IPS-NIHi11 (cell line): ENCODE measurements around the gene SERPING1.
"Not testable (repeated sequence)": the region's sequence is repeated elsewhere in the genome, so short reads cannot be mapped to it uniquely, and the experiment has no call there.

Experiments
- DNase-seq: peaks from one replicate; pipeline ENCODE4 v3.0.0; 2012; ENCODE audit warnings: mixed read lengths, low spot score

The SERPING1 gene

DNA sequence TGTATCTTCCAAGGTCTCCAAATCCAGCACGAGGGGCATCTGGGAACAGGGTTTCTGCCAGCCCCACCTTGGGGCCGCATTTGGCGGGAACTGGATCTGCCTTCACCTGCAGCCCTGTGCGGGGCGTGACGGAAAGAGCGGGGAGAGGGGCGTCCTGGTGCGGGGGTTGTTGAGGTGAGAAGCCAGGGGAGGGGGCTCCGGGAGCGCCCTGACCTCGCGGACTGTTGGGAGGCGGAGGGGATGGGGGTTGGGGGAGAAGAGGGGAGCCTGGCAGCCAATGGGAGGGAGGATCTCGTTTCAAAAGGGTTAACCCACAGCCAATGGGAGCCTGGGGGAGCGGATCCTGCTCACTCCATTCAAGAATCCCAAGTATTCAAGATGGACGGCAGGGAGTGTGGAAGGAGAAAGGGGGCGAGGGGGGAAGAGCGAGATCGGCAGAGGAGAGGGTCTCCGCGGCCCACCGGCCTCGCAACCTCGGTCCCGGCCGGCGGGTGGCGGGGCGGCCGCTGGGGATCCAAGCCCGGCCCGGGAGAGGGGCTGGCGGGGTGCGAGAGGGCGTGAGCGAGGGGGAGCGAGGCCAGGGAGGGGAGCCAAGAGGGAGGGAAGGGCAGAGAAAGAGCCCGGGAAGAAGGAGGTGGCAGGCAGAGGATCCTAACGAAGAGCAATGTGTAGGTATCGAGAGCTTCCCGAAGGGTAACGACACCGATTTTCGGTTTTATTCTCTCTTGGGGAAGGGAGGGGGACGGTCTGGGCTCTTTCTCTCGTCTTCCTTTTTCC is 40.7 kb downstream of the SERPING1 start:
- DNase-seq = peak; percentile 97

- no peak for DNase-seq
Measured at GRCh38 chr11:57638811-57639320, 41.4 kb downstream of the SERPING1 start.

- peak; percentile 81 for DNase-seq
Measured at GRCh38 chr11:57639321-57640067, 42.0 kb downstream of the SERPING1 start.

DNA sequence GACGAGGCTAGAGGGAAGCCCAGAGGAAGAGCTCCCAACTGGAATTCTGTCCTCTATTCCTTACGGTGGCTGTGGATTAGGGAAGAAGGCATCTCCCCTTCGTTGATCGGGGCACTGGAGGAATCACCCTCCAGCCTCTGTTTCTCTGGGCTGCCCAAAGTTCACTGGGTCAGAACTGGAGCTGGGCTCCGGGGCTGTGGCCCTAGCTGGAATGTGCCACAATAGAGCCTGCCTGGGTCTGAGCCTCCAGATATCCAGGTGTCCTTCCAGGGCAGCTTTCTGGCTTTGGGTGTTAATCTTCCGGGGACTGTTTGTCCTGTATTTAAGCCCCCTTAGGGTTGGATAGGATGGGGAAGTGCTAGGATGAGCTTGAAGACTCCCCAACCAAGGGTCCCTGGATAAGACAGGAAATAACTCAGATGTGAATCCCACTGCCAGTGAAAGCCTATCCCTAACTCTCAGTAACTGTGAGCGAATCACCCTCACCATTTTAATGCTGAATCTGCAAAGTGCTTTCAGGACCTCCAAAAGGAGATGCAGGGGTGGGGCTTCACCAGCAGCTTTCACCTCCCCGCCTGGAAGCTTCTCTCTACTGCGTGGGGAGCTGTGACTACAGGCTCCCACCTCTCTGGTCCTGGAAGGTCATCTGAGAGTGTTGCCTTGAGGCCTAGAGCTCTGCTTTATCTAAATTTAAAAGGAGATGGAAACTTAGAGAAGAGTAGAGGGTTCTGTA is 42.7 kb downstream of the SERPING1 start:
- no peak for DNase-seq

GRCh38 chr11:57641011-57641807 is 43.7 kb downstream of the SERPING1 start:
- no peak for DNase-seq

GRCh38 chr11:57643802-57644201 is 46.3 kb downstream of the SERPING1 start:
- DNase-seq = no peak

GRCh38 chr11:57644748-57645688 is 47.5 kb downstream of the SERPING1 start:
- DNase-seq = peak; percentile 52

- DNase-seq = no peak
Measured at GRCh38 chr11:57645689-57646085, 48.2 kb downstream of the SERPING1 start.

DNA sequence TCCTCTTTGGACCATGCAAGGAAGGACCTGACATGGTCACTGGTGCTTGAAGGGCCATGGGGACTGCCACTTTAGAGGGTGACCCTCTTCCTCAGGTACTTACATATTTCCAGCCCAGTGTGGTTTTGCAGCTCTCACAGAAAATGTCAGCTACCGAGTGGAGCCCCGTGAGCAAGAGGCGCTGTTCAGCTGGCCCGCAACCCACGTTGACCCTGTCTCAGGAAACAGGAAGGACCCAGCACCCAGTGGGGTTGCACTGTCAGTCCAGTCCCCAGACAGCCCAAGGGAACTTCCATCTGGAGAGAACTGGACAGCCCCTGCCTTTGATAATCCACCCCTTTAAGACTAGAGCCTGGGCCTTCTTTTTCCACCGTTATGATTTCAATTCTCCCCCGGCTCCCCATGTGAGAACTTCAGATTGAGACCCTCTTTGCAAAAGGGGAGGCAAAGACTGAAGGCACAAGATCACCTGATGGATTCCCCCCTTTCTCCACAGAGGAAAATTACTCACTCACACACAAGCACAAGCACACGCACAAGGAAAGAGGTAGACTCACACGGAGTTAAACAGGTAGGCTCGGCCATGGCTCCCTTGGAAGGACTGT is 48.8 kb downstream of the SERPING1 start:
- no peak for DNase-seq

DNA sequence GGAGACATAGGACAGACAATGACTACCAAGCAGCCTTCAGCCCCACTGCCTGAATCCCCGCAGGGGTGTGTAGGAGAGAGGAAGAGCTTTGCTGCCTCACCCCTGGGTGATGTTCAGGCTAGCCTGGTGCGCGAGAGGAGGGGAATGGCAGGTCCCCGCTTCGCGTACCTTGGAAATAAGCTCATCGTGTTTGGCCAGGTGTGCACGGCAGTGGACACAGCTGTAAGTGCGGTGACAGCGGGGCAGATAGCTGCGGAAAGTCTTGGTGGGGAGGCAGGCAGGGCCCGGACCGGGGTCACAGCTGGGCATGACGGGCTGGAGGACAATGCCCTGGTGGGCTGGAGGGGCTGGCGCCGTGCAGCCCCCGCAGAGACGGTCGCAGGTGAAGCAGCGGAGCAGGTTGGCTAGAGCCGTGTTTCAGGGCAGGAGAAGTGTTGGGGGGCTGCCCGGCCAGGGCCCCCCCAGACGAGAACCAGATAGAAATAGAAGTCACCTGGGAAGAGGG is 49.4 kb downstream of the SERPING1 start:
- peak; percentile 27 for DNase-seq

- no peak for DNase-seq
Measured at GRCh38 chr11:57647372-57647771, 49.9 kb downstream of the SERPING1 start.

GRCh38 chr11:57647960-57648800 is 50.7 kb downstream of the SERPING1 start:
- DNase-seq = no peak

GRCh38 chr11:57648801-57649735 is 51.6 kb downstream of the SERPING1 start:
- no peak for DNase-seq

DNA sequence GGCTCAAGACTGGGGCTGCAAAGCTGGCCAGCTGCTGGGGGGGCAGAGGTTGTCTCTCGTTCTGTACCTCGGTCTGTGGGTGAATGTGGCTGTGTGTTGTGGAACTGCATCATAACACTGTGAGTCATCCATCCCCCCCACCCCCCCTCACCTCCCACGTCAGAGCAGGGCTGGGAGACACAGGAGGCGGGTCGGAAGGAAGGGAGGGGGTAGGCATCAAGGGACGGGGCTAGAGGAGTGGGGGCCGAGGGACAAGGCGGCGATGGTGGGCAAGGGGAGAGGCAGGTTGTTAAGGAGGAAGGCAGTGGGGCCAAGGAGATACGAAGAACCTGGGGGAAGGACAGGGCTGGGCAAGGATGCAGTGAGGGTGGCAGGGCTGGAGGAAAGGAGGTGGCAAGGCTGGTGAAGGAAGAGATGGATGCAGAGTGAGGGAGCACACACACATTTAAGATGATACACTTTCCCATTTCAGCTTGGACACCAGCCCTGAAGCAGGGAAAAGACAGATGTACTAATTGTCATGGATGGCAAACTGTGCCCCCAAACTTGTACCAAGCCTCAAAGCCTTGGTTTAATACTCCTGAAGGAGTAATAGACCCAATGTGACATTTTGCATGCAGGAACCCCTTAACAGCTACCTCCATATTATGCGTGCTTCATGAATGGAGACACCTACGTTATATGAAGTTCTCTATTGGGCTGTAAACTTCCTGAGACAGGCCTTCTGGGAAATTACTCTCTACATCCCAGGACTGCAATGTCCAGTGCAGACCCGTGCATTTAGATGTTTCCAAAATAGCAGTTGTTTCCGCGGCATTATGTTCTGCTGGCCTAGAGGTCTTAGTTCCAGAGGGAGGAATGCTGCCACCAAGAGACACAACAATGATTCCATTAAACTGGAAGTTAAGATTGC is 52.6 kb downstream of the SERPING1 start, which contains the start of gene YPEL4:
Gene YPEL4, minus strand, starts transcription at position 87 of the 913 bp plus-strand sequence. CDS start 2,805 bp downstream, outside the sequence.
- peak; percentile 50 for DNase-seq

GRCh38 chr11:57650739-57651090 is 53.2 kb downstream of the SERPING1 start:
- no peak for DNase-seq

DNA sequence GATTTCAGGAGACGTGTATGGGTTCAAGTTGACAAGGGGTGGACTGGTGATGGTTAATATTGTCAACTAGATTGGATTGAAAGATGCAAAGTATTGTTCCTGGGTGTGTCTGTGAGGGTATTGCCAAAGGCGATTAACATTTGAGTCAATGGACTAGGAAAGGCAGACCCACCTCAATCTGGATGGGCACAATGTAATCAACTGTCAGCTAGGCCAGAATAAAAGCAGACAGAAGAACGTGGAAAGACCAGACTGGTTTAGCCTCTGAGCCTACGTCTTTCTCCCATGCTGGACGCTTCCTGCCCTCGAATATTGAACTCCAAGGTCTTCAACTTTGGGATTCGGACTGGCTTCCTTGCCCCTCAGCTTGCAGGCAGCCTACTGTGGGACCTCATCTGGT is 53.9 kb downstream of the SERPING1 start:
- DNase-seq = no peak

GRCh38 chr11:57652230-57652629 is 54.7 kb downstream of the SERPING1 start:
- not testable (repeated sequence) for DNase-seq
